Retinal pigment epithelial cell (primary cell): ENCODE measurements around the gene C10orf62.

Source experiments
- DNase-seq: peaks from one replicate; pipeline ENCODE4 v3.0.0-alpha.2; 2010; ENCODE audit warnings: low read depth
- H3K4me3 ChIP-seq: 2 replicates; pipeline ENCODE4 v1.5.1; 2011; ENCODE audit warnings: mild to moderate bottlenecking, low read length, control low read depth, moderate library complexity
- TF ChIP-seq, protein P1 (sequence below): conservative IDR thresholded peaks from 2 replicates; pipeline ENCODE4 v1.5.1; 2011; ENCODE audit warnings: low read depth, low read length, control low read depth, inconsistent platforms

The C10orf62 gene

DNA sequence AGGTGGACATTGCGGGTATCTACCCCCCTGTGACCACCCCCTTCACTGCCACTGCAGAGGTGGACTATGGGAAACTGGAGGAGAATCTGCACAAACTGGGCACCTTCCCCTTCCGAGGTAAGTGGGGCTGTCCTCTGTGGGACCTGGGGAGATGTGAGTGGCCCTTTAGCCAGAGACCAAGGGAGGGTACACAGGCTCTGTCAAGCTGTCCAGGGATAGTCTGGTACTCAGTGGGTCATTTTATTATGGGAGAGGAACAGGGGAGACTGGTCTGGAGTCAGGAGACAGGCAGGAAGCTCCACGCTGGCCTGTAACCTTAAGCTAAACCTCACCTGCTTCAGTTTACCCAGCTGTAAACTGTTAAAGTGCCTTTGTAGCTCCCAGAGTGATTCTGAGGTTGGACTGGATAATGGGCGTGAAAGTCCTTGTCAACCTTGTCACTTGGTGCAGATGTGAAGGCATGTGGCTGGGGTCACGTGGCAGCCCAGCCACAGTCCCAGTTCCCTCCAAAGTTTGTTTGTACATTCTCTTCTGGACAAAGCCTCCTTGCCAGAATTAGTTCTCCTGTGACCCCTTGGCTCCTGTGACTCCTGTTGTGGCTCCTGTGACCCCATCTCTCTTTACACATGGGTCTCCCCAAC, 4.6 kb upstream of the C10orf62 start:
- no peak overlapping the region for H3K4me3 ChIP-seq
- no peak for DNase-seq
- TF ChIP-seq, protein P1, sequence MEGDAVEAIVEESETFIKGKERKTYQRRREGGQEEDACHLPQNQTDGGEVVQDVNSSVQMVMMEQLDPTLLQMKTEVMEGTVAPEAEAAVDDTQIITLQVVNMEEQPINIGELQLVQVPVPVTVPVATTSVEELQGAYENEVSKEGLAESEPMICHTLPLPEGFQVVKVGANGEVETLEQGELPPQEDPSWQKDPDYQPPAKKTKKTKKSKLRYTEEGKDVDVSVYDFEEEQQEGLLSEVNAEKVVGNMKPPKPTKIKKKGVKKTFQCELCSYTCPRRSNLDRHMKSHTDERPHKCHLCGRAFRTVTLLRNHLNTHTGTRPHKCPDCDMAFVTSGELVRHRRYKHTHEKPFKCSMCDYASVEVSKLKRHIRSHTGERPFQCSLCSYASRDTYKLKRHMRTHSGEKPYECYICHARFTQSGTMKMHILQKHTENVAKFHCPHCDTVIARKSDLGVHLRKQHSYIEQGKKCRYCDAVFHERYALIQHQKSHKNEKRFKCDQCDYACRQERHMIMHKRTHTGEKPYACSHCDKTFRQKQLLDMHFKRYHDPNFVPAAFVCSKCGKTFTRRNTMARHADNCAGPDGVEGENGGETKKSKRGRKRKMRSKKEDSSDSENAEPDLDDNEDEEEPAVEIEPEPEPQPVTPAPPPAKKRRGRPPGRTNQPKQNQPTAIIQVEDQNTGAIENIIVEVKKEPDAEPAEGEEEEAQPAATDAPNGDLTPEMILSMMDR: no peak

DNA sequence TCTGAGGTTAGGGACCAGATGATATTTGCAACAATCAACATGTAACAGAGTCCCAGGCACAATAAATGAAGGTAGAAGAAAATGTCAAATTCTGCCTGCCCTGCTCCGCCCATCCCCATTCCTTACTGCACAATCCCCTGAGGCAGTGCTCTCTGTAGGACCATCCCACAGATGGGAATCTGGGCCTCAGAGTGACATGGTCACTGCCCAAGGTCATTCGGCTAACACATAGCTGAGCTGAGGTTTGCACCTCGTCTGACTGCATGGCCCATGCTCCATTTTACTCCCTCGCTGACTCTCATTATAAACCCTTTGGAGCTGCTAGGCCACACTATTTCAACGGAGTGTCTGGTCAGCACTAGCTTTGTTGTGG, 4.1 kb upstream of the C10orf62 start:
- no peak overlapping the region for H3K4me3 ChIP-seq
- DNase-seq: no peak
- TF ChIP-seq, protein P1: no peak

DNA sequence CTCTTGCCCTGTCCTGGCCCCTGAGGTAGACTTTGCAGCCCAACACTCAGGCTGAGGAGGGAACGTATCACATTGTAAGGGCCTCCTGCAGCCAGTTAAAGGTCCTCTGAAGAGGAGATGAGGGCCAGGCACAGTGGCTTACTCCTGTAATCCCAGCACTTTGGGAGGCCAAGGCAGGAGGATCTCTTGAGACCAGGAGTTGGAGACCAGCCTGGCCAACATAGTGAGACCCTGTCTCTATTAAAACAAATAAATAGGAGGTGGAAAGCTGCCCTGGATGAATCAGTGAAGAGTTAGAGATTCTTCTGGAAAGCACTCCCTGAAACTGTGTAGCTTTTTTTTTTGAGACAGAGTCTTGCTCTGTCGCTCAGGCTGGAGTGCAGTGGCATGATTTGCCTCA, 2.3 kb upstream of the C10orf62 start:
- no peak for DNase-seq
- H3K4me3 ChIP-seq: no peak overlapping the region
- TF ChIP-seq, protein P1: no peak

DNA sequence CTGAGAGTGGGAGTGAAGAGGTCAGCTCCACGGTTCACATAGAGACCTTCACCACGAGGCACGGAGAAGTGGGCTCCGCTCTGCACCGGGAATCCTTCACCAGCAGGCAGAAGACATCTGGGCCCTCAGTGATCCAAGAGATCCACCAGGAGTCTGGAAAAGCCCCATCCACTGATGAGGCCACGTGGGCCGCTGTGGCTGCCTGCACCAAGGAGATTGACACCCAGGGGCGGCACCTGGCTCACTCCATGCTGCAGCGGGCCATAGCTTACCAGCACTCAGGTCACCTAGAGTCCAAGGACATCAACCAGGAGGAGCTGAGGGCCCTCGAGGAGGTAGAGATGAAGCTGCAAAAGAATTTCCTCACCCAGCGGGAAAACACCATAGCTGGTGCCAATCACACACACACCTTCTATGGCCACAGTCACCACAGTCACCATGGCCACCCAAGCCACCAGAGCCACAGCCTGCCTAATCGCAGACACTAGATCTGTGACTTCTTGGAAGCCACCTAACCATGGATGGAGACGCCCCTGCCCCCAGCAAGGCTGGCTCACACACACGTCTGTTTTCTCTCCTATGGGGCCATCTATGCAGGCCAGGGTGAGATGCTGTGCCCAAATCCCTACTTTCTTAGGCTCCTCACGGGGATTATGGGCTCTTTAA, 694 bp downstream of the C10orf62 start:
- no peak for DNase-seq
- TF ChIP-seq, protein P1: no peak
- H3K4me3 ChIP-seq: no peak overlapping the region

DNA sequence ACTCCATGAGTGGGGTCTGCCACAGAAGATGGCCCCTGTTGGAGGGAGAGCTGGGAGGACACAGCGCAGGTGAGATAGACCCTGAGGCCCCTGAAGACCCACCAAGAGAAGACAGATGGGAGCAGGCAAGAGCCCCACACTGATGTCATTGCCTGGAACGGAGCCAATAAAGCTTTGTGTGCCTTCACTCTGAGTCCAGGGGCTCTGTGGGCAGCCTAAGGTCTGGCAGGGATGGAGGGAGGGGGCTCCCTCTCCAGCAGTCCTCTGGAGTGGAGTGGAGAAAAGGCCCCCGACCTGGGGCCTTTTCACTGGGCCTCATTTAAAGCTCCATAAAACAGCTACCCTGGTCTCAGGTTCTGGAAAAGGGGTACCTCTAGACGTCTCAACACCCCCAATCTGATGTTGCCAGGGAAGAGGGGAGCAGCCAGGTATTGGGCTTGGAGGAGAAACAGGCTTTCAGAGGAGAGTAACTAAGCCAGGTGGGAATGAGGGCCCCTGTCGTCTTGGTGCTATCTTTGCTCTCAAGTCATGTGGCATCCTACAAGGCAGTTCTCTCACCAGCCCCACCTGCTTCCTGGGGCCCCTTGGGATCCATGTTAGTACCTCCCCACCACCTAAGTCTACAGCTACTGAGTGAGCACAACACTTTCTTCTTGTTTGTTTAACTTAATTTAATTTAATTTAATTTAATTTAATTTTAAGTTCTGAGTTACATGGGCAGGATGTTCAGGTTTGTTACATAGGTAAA, 1.4 kb downstream of the C10orf62 start:
- no peak for DNase-seq
- TF ChIP-seq, protein P1: no peak
- no peak overlapping the region for H3K4me3 ChIP-seq

DNA sequence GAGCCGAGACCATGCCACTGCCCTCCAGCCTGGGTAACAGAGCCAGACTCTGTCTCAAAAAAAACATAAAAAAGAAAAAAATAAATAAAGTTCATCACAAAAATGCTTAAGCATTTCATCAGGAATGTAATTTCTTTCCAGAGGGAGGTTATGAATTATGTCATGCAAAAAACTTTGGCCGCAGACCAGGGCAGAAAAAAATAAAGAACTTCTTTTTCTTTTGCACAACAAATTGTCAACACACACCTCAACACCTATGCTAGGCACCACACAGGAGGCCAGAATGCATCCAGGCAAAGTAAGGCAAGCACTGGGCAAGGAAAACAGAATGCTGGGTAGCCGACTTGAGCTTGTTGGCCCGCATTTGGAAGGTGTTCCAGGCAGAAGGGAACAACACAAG, 3.9 kb downstream of the C10orf62 start:
- TF ChIP-seq, protein P1: no peak
- no peak for DNase-seq
- H3K4me3 ChIP-seq: no peak overlapping the region
